Uterus (tissue), 4 donors: ENCODE results near the gene SUGCT. TPM values are rescaled to one million over a fixed set of nuclear protein-coding genes. Genes with fewer than 3 reads are reported as not detected.

Source experiments
- DNase-seq, 2 donors: peaks; one replicate each; pipeline ENCODE4 v3.0.0-alpha.2; 2019 to 2020
- H3K27ac ChIP-seq, 2 donors: fragments of 200-600 bp; sonication (generic); 1 replicate in 1 of 2; 2 replicates in 1 of 2; pipeline ENCODE4 v1.5.1; 2016 to 2018
- H3K27me3 ChIP-seq, 2 donors: fragments of 200-600 bp; sonication (generic); one replicate each; pipeline ENCODE4 v1.5.1; 2018 to 2019; ENCODE audit warnings: control low read depth in 1 of 2
- H3K36me3 ChIP-seq, 2 donors: fragments of 200-600 bp; sonication (generic); one replicate each; pipeline ENCODE4 v1.5.1; 2019; ENCODE audit warnings: control low read depth in 1 of 2
- H3K4me1 ChIP-seq, 2 donors: fragments of 200-600 bp; sonication (generic); one replicate each; pipeline ENCODE4 v1.5.1; 2018 to 2019; ENCODE audit warnings: control low read depth in 1 of 2
- H3K4me3 ChIP-seq, 2 donors: fragments of 200-600 bp; sonication (generic); 1 replicate in 1 of 2; 2 replicates in 1 of 2; pipeline ENCODE4 v1.5.1; 2018 to 2019; ENCODE audit warnings: mild to moderate bottlenecking in 1 of 2
- H3K9me3 ChIP-seq, 2 donors: fragments of 200-600 bp; sonication (generic); one replicate each; pipeline ENCODE4 v1.5.1; 2019; ENCODE audit warnings: control low read depth in 1 of 2
- CTCF ChIP-seq, 4 experiments: fragments of 200-600 bp in 2 of 4; fragments of 450-650 bp in 2 of 4; sonication (generic) in 2 of 4; IDR thresholded peaks; one replicate each; pipeline ENCODE4 v1.5.1; 2016 to 2019; ENCODE audit warnings: antibody characterized with exemption in 4 of 4, mild to moderate bottlenecking in 2 of 4, moderate library complexity in 1 of 4
- POLR2A ChIP-seq, 2 donors: fragments of 450-650 bp; IDR thresholded peaks; one replicate each; pipeline ENCODE4 v1.6.1; 2016; ENCODE audit warnings: antibody characterized with exemption in 2 of 2, mild to moderate bottlenecking in 1 of 2, moderate library complexity in 1 of 2
- intact Hi-C: fragments of 100-400 bp; cut with DNase I; formaldehyde crosslinking; loops from one replicate; pipeline ENCODE4 v1.15.1; 2023; ENCODE audit warnings: low total_unique reads
- total RNA-seq, 4 donors: library from RNA; depleted of rRNA in 3 of 4; stranded (reverse); fragments of >200 nt in 3 of 4; gene quantifications; one replicate each; pipeline versions ENCODE4 v1.1.0 to v1.2.4, GENCODE V29; 2014 to 2023
- donor health status: DM: yes; HTN: yes; CAD: no.

The SUGCT gene
- total RNA-seq, 4 donors from 2014 or later = 2.0 to 9.6 (median 6.3) TPM; not detected in 1

GRCh38 chr7:40551685-40552576, 417.1 kb downstream of the SUGCT start:
- H3K27me3 ChIP-seq = no peaks in the 10 kb centered on the region
- TF ChIP-seq POLR2A (IDR thresholded peaks at IDR 0.05) = no peak
- no peak for TF ChIP-seq CTCF (IDR thresholded peaks at IDR 0.05)
- DNase-seq = no peak

DNA sequence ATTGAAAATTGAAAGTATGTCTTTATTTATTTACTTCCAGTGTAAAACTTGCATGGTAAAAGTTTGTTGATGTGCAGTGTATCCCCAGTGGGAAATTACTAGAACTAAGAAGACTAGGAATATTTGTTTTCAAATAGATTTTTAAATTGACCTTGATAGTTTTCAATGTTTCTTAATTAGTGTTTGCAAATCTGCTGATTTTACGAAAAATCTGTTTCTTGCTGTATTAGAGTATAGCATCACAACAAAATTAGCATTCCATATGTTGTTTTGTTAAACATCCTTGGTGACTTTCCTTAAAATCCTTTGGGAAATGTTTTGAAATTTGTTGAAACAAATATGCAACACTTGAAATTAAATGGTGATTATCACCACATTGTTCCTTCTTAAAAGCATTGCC, 425.9 kb downstream of the SUGCT start:
- no peak for DNase-seq
- Histone ChIP-seq H3K9me3 (no peaks in the 10 kb centered on the region), H3K27ac (no peak overlapping the region), H3K27me3 (no peaks in the 10 kb centered on the region), H3K4me1 (no peaks in the 10 kb centered on the region), H3K36me3 (no peaks in the 10 kb centered on the region), H3K4me3 (no peak overlapping the region)
- intact Hi-C loops = no loop called here
- no peak for TF ChIP-seq POLR2A (IDR thresholded peaks at IDR 0.05)
- TF ChIP-seq CTCF (IDR thresholded peaks at IDR 0.05) = no peak

More at GRCh38 chr7:40551685-40552576, 417.1 kb downstream of the SUGCT start:
- Histone ChIP-seq H3K9me3 (no peaks in the 10 kb centered on the region), H3K36me3 (no peaks in the 10 kb centered on the region), H3K27ac (no peak overlapping the region), H3K4me1 (no peaks in the 10 kb centered on the region), H3K4me3 (no peak overlapping the region)
- intact Hi-C loops = no loop called here

DNA sequence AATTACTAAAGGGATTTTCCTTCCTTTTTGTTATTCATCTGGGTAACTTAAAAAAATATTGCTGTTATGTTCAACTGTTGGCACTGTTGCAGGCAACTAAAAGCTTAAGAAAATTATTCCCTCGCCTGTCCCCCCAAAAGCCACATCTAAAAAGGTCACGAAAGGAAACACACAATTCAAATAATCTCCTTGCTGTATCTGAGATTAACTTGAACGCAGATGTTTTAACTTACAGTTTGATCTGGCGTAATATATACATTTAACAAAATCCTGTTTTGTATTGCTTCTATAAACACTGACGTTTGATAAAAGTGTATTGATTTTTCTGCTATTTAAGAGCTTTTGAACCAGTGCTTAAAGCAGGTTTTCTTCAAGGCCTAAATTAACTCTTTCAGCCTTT, 432.1 kb downstream of the SUGCT start:
- Histone ChIP-seq H3K27ac (no peak overlapping the region), H3K27me3 (no peaks in the 10 kb centered on the region), H3K36me3 (no peaks in the 10 kb centered on the region), H3K4me1 (no peaks in the 10 kb centered on the region), H3K4me3 (no peak overlapping the region), H3K9me3 (no peaks in the 10 kb centered on the region)
- no peak for TF ChIP-seq CTCF (IDR thresholded peaks at IDR 0.05)
- no peak for TF ChIP-seq POLR2A (IDR thresholded peaks at IDR 0.05)
- no peak for DNase-seq
- intact Hi-C loops = no loop called here

- Histone ChIP-seq H3K9me3 (no peaks in the 10 kb centered on the region), H3K4me3 (no peak overlapping the region), H3K36me3 (no peaks in the 10 kb centered on the region), H3K4me1 (no peaks in the 10 kb centered on the region), H3K27ac (no peak overlapping the region), H3K27me3 (no peaks in the 10 kb centered on the region)
- no peak for TF ChIP-seq CTCF (IDR thresholded peaks at IDR 0.05)
- TF ChIP-seq POLR2A (IDR thresholded peaks at IDR 0.05) = no peak
- intact Hi-C loops = no loop called here
- no peak for DNase-seq
Observed at GRCh38 chr7:40569326-40569725, 434.5 kb downstream of the SUGCT start.

- no peak overlapping the region for H3K27ac ChIP-seq
- TF ChIP-seq CTCF (IDR thresholded peaks at IDR 0.05) (no peak), POLR2A (IDR thresholded peaks at IDR 0.05) (no peak)
- no peak for DNase-seq
- no peaks in the 10 kb centered on the region for H3K9me3 ChIP-seq
- no peaks in the 10 kb centered on the region for H3K4me1 ChIP-seq
- intact Hi-C loops = no loop called here
- no peaks in the 10 kb centered on the region for H3K27me3 ChIP-seq
- no peak overlapping the region for H3K4me3 ChIP-seq
- no peaks in the 10 kb centered on the region for H3K36me3 ChIP-seq
Observed at GRCh38 chr7:40570223-40570622, 435.4 kb downstream of the SUGCT start.
